Pulmonary artery endothelial cell (primary cell): ENCODE measurements around the gene GPHA2. TPM values are rescaled to one million over a fixed set of nuclear protein-coding genes. Genes with fewer than 3 reads are reported as not detected.

Source experiments
- DNase-seq: peaks from one replicate; pipeline ENCODE4 v3.0.0-alpha.2; 2011; ENCODE audit warnings: low read depth, low spot score
- total RNA-seq: library from RNA; depleted of rRNA; stranded (reverse); fragments of >200 nt; gene quantifications from 2 replicates; pipeline ENCODE4 v1.2.3, GENCODE V29; 2014

Gene GPHA2
- total RNA-seq, 1 donor from 2014 or later = not detected

DNA sequence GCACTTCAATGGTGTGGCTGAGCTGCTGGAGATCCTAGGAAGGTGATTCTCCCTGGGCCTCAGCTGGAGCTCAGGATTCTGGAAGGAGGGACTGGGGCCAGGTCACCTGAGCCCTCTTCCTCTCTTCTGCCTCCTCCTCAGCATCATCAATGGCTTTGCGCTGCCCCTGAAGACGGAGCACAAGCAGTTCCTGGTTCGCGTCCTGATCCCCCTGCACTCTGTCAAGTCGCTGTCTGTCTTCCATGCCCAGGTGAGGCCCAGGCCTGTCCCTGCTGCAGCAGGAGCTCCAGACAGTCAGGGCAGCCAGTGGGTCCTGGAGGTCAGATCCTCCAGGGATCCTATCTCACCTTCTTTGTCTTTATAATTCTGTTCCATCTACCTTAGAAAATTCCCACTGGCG, 5.4 kb downstream of the GPHA2 start:
- no peak for DNase-seq

DNA sequence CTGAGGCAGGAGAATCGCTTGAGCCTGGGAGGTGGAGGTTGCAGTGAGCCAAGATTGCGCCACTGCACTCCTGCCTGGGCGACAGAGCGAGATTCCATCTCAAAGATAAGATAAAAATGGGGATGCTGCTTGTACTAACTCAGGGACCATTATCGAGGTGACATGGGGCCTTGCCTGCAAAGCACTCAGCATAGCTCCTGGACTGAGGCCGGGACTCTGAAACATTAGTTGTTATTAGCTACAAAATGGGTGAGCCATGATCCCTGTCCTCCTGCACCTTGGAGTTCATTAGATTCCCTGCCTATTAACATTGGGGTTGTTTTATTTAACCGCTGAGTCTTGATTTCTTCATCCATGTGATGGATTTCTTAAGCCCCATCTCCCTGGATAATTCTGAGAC, 6.1 kb downstream of the GPHA2 start:
- no peak for DNase-seq

DNA sequence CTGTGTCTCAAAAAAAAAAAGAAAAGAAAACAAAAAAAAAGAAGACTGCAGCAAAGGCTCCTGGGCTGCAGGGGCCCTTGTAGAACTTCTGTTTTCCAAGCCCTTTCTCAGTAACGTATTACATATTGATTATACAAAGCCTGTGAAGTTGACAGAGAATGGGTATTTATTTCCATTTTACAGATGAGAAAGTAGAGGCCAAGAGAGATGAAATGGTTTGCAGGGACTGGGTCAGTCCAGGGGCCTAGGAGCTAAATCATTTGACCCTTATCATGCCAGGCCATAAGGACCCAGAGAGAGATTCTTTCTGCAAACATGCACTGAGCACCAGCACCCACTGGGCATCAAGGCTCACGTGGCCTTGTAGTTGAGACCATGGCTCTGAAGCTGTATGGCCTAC, 6.7 kb downstream of the GPHA2 start:
- no peak for DNase-seq

DNA sequence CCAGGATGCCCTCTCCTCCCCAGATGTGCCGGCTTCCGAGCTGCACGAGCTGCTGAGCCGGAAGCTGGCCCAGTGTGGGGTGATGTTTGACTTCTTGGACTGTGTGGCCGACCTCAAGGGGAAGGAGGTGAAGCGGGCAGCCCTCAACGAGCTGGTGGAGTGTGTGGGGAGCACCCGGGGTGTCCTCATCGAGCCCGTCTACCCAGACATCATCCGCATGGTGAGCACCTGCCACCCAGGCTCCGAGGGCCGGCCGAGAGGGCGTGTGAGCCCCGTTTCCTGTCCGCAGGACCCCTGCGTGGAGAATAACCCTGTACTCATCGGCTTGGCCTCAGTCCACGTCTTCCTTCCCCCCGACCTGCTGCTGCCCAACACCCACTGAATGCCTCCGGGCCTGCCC, 9.0 kb downstream of the GPHA2 start:
- DNase-seq = no peak

DNA sequence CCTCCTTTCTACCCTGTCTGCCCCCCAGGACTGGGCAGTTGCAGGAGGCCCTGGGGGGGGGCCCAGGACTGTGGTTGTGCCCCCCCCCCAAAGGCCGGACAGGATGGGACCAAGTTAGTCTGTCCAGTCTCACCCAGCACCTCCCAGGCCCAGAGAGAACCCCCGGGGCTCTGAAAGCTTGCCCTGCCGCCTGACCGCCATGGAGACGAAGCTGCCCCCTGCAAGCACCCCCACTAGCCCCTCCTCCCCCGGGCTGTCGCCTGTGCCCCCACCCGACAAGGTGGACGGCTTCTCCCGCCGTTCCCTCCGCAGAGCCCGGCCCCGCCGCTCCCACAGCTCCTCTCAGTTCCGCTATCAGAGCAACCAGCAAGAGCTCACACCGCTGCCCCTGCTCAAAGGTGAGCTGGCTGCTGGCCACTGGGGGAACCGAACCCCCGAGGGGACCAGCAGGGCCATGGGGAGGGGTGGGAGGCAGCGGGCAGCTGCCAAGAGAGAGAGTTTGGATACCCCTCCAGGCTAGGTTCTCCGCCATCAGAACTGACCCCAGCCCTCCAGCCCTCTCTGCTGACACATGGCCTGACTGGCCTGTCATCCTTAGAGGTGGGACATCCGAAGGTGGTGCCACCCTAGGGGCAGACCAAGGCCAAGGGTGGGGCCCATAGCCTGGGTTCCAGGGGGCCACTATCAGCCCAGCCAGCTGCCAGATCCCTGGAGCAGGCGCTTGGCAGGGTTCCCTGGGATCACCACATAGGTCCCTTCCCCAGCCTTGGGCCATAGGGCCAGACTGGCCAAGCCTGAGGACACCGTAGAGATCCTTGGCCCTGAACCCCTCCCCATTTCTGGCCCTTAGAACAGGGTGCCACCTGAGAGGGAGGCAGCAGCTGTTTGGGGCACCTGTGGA, 9.9 kb downstream of the GPHA2 start:
- no peak for DNase-seq

DNA sequence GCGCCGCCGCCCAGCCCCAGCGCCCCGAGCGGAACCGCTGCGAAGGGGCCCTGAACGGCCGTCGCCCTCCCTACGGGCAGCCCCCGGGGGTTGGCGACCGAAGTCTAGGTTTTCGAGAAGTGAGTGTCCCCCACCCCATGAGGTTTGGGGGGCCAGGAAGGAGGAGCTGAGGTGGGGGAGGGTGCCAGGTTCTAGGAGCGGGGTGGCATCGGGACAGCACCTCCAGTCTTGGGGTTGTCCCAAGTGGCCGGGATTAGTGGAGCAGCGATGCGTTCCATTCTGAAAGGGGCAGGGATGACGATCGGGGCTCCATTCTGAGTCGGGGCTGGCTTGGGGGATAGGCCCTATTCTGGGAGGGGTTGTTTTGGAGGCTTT, 10.8 kb downstream of the GPHA2 start:
- no peak for DNase-seq

DNA sequence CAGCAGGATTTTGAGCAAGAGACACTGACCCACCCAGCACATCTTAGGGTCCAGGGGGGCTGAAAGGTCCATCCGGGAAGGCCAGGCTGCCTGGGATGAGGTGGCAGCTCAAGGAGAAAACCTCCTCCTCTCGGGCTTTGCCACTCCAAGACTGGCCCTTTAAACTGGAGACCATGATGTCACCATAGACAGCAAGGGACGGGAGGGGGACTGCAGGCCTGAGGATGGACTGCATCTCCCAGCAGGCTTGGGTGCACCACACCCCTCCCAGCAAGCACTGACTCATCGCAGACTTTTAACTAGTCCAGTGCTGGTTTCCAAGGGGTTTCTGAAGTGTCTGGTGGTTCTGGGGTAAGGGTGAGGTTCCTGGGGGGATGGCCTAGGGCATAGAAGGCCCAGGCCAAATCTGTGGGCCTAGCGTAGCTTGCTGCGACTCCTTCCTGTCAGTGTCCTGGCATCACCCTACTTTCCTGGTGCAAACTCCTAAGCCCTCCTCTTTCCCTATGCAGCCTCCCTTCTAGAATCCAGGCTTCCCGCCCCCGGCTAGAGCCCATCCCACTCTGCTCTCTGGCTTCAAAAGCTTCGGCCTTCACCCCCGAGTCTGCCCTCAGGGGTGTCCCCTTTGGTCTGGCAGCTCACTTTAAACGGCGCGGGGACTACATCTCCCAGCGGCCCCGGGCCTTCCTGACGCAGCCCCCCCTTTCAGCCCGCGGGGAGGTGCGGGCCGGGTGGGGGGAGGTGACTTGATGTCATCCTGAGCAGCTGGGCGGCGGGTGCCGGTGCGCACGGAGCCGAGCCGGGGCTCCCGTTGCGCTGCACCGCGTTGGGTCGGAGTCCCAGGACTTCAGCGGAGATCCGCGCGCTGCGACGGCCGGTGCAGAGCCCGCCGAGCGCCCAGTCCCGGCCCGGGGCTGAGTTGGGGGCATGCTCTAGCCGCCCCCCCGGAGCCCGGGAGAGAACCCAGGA, 11.5 kb downstream of the GPHA2 start, which contains the start of gene PPP2R5B:
TSS of gene PPP2R5B (plus strand) at position 746 of the 966 bp plus-strand sequence. CDS start 1,046 bp downstream, outside the sequence.
- peak; percentile 82 for DNase-seq

DNA sequence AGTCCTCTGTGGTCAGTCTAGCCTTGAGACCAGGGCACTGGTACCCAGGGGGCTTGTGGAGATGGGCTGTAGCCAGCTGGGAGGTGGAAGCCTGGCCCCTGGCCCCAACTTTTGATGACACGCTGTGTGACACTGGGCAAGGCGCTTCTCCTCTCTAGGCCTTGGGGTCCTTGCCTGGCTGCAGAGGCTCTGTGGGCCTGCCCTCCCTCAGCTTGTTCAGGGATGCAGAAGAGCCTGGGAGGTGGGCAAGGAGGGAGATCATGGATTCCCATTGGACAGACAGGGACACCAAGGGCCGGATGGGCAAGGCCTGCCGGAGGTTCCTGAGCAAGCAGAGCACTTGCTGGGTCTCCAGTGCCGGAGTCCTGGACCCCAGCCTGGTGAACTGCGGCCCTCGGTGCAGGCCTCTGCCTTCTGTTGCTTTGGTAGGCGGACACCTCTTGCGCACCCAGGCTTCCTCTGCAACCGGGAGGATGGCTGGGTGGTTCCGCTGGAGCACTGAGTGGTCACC, 12.5 kb downstream of the GPHA2 start:
- DNase-seq = no peak

DNA sequence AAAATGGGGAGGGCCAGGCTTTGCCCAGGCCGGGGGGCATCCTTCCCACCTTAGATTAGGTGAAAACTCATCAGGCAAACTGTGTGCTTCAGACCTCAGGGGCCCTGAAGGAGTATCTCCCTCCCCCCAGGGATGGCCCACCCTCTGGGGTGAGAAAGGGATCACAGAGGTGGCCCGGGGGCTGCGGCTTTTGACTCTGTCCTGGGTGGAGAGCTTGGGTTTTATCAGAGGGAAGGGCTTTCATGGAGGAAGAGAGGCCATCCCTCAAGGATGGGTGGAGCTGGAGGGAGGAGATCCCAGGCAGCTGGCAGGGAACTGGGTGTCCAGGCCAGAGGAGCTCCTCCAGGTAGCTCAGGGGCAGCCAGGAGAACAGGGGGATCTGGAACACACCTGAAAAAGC, 14.3 kb downstream of the GPHA2 start:
- DNase-seq = no peak

DNA sequence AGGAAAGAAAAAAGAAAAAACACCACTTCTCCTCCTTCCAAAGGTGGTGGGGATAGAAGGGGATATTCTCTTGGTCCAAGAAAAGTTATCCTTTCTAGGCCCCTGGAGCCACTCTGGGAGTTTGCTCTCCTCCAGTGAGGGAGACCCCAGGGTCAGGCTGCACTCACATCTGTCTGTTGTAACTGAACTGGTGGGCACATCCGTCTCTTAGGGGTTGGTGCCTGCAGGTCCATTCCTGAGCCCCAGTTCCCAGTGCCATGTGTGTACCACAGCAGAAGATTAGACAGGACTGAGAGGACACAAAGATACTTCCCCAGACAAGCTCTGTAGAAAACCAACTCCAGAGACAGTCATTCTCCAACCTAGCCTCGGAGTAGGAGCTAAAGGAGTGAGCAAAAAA, 15.6 kb downstream of the GPHA2 start:
- DNase-seq = no peak

DNA sequence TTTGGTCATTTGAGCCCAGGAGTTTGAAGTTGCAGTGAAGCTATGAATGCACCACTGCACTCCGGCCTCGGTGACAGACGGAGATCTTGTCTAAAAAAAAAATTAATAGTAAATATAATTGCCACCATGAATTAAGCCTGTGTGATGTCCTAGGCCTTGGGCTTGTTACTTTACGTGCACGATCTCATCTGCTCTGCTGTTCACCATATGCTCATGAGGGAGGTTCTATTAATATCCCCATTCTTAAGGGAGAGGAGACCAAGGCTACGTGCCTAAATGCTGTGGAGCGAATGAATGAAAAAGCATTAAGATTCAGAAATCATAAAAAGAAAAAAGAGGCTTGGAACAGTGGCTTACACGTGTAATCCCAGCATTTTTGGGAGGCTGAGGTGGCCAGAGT, 16.1 kb downstream of the GPHA2 start:
- no peak for DNase-seq

DNA sequence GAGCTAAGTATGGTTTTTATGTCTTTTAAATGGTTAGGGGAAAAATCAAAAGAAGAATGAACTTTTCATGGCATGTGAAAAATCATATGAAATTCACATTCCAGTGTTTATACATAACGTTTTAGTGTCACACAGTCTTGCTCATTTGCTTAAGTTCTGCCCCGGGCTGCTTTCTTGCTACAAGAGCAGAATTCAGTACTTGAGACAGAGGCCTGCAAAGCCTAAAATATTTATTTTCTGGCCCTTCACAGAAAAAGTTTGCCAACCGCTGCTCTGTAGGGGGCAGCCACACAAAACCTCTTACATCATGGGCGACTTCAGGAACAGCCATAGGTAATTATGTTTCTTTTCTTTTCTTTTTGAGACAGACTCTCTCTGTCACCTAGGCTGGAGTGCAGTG, 17.7 kb downstream of the GPHA2 start:
- DNase-seq = no peak

DNA sequence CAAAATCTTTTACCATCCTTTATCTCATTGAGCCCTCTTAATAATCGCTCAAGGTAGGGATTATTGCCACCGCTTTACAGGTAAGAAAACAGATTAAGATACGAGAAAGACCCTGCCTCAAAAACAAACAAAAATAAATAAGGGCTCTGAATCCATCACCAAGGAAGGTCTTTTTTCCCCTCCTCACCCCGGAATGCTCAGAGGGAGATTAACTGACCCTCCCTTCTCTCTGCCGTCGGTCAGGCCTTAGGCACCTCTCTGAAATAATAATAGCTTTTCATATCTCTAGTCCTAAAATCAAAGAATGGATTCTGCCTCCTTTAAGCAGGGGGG, 18.1 kb downstream of the GPHA2 start:
- DNase-seq = no peak

DNA sequence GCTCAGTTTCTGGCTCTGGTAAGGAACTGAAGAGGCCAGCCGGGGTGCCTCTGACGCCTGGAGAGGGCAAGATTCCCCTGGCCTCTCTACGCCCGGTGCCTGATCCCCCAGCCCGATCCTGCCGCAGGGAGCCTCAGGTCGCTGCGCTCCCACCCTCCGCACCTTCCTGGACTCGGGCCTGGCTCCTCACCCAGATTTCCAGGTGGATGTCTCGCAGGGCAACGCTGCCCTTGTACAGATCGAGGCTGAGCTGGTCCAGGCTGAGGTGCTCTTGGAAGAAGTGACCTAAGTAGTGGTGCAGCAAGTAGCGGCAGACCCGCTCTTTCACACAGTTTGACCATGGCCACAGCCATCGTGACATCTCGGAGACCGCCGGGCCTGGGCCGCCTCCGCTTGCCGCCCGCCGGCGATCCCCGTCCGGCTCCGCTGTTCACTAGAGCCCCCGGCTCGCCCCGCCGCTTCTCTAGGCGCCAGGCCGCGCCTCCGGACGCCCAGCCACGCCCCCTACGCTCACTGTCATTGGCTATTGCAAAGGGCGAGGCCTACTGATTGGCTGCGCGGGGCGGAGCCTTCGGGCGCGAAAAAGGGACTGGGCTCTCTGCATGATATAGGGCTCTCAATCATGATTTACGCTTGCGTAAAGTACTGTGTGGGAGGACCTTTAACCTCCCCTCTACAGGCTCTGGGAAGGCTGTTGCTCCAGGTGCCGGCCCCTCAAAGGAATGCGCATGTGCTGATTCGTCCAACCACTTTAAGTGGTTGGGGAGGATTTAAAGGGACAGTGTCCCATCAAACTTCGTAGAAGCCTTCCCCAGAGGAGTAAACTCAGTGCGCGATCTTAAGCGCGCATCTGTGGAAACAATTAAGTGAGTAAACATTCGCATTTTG, 18.7 kb downstream of the GPHA2 start, which contains the start of gene ATG2A:
TSS of gene ATG2A (minus strand) at position 435 of the 888 bp plus-strand sequence. CDS start at position 361, 74 bp downstream.
- DNase-seq = peak; percentile 99

DNA sequence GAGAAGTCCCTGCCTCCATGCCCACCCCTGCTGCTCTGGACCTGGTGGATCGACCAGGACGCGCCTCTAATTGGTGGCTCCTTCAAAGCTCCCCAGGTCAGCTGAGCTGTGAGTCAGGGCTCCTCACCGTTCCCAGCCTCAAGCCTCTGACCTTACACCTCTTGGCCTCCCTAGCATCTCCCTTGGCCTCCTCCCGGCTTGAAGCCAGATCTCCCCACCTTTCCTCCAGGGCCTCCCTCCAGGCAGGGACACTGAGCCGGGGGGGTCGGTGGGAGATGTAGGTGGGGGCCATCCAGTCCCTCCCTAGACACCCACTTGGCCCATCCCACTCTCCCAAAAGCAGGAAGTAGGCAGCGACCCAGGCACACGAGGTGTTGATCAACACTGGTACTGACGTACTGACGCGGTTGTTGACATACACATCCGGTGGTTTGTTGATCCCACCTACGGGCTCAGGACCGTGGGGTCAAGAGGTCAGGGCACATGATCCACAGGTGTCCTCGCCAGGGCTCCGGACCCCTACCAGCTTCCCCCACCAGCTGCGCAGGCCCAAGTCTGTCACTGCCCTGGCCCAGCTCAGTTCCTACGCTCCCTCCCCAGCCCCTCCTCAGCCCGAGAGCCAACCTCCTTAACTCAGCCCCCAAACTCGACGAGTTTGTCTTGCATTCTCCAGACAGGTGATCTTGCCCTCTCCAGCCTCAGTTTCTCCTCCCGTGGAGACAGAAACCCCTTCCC, 19.5 kb downstream of the GPHA2 start:
- no peak for DNase-seq

DNA sequence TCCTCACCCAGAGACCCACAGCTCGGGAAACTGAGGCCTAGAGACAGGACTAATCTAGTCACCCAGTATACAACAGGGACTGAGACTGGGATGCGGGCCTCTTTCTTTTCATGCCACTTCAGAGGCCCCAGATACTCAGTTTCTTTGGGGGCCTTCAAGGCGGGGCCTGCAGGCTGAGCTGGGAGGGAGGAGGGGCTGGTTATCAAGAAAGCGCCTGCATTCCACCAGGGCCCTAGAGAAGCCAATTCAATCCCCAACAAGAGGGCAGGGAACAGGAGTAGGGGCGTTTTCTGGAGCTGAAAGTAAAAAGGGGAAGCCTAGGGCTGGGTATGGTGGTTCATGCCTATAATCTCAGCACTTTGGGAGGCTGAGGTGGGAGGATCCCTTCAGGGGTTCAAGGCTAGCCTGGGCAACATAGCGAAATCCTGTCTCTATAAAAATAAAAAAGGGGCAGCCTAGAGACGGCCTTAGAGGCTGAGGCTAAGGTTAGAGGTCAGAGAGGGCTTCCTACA, 20.3 kb downstream of the GPHA2 start:
- no peak for DNase-seq

DNA sequence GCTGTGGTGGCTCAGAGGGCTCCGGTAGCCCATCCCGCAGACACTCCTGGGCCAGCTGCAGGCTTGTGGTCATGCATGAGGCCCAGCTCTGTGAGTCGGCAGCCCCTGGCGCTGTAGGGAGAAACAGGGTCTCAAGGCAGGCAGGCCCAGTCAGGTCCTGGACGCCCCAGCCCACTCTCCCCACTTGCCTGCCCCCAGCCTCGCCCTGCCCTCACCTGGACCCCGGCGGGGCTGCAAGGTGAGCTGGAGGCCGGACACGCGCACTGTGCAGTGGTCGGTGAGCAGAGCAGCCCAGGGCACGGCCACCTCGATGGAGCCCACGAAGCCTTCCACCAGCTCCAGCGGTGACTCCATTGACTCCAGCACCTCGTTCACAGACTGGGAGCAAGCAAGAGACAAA, 21.6 kb downstream of the GPHA2 start:
- no peak for DNase-seq

DNA sequence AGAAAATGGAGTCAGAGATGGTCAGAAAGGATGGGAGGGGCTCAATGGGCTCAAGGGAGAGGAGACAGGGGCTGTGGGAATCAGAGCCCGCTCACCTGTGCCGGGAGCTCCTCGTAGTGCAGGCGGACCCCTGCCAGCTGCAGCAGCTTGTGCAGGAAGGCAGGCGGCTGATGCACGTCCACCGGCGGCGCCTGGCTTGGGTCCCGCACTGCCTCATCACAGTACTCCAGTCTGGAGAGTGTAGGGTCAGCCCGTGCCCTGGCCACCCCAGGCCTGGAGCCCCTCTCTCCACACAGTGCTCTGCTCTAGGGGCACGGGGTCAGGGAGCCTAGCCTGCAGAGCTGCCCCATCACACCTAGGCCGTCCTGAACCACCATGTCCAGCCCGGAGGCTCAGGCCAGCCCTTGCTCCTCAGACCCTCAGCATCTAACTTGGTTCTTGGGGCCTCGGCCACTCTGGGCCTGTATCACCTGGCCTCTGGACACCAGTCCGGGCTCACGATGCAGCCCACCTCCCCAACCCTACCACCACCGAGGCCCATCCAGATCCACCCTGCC, 22.4 kb downstream of the GPHA2 start:
- no peak for DNase-seq

DNA sequence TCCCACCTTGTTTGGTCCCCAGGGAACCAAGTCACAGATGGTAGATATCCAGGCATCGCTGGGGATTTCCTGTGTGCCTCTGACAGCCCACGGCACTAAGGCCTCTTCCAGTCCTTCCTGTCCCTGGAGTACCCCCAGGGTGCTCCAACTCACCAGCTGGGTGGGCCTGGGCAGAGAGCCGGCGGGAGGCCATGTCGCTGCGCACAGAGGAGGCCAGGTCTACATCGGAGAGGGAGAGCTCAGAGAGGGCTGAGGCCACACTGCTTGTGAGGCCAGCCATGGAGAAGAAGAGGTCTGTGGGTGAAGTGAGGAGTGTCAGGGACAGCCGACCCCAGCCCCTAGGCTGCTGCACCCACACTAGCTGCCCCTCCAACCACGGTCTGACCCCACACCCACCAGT, 24.0 kb downstream of the GPHA2 start:
- DNase-seq = no peak

DNA sequence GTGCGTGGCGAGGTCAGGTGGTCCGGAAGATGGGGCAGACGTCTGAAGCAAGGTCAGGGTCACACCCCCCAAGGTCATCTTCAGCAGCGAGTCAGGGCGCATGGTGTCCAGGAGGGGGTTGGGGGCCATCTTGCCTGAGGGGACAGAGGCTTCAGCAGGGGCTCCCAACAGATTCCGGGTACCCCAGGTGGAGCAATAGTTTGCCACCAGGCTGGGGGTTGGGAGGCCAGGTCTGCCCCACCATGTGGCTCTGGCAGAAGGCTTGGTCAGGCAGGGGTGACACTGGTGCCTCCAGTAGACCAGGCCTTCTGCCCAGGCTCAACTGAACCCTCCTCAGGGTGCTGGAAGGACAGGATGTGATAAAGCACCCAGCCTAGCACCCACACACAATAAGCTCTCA, 24.6 kb downstream of the GPHA2 start:
- no peak for DNase-seq
